NCI-H146 treated with DMSO at 0.1 percent for 48 hours (cell line): ENCODE measurements around the gene OGT.

ENCODE experiments used
- DNase-seq: peaks from one replicate; lab custom pipeline; 2025; ENCODE audit not compliant: unreplicated experiment; lab: John Stamatoyannopoulos, UW

Gene OGT

DNA sequence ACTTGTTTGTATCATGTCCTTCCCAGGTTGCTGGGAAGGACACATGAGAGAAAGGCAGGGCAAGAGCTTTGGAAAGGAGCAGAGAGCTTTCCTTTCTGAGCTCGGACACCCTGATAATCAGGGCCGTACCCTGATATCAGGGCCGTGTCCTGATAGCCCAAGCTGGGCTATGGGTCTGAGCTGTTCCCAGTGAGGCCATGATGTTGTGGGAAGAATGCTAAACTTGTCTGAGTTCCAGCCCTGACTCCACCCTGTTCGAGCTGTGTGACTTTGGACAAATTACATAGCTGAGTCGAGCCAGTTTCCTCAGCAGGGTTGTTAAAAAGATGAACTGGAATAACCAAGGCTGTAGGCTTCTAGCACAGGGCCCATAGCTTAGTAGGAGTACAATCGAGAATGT lies 88.7 kb downstream of the OGT start:
- DNase-seq, result no peak

DNA sequence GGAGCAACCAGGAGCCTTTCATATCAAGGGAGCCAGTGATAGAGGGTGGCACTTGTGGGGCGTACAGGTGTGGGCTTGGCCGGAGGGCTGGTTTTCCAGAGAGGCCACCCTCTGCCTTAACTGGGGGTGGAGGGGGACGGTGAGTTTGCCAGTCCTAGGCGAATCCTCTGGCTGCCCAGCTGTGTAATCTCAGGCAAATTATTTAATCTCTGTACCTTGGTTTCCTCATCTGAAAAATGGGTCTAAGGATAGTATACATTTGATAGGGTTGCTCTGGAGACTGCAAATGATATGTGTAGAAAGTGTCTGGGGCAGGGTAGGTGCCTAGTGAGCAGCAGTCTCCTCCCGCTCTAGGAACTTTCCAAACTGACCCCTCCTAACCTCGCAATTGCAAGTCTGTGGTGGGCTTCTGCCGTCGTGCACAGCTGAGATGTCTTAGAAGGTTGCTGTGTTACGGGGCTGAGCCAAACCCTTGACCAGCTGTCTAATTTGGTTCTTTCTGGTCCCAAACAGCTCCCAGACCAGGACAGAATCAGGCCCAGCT lies 89.2 kb downstream of the OGT start:
- no peak for DNase-seq

DNA sequence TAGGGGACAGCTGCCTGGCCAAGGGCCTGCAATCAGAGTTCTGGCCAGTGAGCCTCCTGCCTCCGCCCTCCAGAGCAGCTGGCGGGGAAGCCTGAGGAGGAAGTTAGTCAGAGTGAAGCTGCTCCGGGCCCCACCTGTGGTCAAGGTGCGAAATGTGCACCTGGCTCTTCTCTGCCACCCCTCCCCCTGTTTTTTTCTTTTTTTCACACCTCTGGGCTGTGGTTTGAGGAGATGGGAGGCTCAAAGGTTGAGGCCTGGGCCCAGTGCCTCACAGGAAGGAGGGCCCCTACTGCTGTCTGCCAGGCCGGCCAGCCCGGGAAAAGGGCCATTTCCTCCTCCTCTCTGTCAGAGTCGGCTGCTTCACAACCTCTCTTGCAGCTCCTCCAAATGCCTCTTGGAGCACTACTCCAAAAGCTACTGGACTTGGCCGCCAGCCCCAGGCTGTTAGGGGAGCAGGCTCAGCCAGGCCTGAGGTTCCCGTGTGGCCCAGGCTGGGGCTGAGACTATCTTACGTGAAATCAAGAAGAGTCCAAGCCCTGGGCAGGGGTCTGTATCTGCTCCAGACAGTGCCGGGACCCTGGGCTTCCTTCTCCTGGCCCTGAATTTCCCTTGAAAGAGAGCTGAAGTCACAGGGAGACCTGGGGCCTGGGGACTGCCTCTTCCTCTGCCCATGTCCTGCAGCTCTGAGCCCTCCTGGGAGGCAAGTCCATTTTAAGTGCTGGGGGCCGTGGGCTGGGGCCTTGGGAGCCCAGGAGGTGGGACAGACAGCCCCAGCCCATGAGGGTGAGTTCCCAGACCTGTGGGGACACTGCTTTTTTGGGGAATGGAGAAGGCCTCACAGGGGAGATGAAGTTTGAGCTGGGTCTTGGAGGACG lies 89.9 kb downstream of the OGT start:
- DNase-seq, result no peak

DNA sequence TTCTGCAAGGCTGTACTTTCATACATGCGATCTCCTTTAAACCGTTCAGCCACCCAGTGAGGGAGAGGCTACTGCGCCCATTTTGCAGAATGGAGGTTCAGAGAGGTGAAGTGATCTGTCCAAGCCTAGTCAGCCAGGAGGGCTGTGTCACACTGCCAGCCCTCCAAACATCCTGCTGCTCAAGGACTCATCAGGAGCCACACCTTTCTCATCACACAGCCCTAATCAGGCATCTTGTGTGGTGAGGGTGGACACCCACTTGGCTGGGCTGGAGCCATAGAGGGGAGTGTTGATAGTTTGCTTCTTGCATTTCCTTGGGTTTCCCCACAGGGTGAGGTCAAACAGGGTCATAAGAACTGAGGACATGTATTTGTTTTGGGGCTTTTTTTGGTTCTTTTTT lies 90.8 kb downstream of the OGT start:
- no peak for DNase-seq

GRCh38 chrX:71625471-71625870 lies 92.6 kb downstream of the OGT start:
- no peak for DNase-seq
